ENCODE data around the gene SBF2. TPM values are rescaled to one million over a fixed set of nuclear protein-coding genes. Genes with fewer than 3 reads are reported as not detected.
A peak's percentile ranks its signal among the peaks of the same experiment; 100 is the strongest.

Gene SBF2
- total and polyA plus RNA-seq, 2 donors (not counting 1 experiment from before 2014, with no cell fraction given), result 5.6 to 17.7 TPM

- no peaks in the 10 kb centered on the region for H3K9me3 ChIP-seq (ENCODE audit: control extremely low read depth in 1 of 3, control insufficient read depth in 2 of 3, insufficient read depth in 1 of 3, low read length in 2 of 3)
- Mint-ChIP-seq H3K27ac (peak overlapping the region; percentile 59), H3K9me3 (ENCODE audit: insufficient read depth) (no peaks in the 10 kb centered on the region), H3K27me3 (no peaks in the 10 kb centered on the region), H3K4me1 (peaks cover 20% of the 10 kb centered on the region), H3K4me3 (no peak overlapping the region)
- no peak overlapping the region for H3K4me2 ChIP-seq (replicated peaks; ENCODE audit: low read depth, low read length, poor library complexity, severe bottlenecking)
- H2AFZ ChIP-seq (ENCODE audit: insufficient read depth, low read depth, low read length, poor library complexity, severe bottlenecking), result no peak overlapping the region
- TF ChIP-seq EZH2 (IDR thresholded peaks at IDR 0.05; ENCODE audit: borderline replicate concordance, insufficient read depth, low read depth, low read length, poor library complexity, severe bottlenecking) (no peak), CTCF (IDR thresholded peaks at IDR 0.05) (no peak)
- H3K27me3 ChIP-seq (replicated peaks in 1 of 4; ENCODE audit: control extremely low read depth in 1 of 4, control insufficient read depth in 3 of 4, insufficient read depth in 4 of 4, low read length in 3 of 4), result no peaks in the 10 kb centered on the region
- no peak overlapping the region for H3K27ac ChIP-seq (ENCODE audit: low read length in 2 of 2)
- H3K4me3 ChIP-seq (ENCODE audit: control extremely low read depth in 1 of 5, extremely low read depth in 1 of 5, insufficient read depth in 1 of 5, low read depth in 2 of 5, low read length in 4 of 5), result no peak overlapping the region
- H3K4me1 ChIP-seq (ENCODE audit: control insufficient read depth in 2 of 2, insufficient read depth in 2 of 2, low read length in 2 of 2), result peaks cover 14 to 21% of the 10 kb centered on the region in 2 donors
- CTCF ChIA-PET, result no interaction called here
- intact Hi-C loops (cut with micrococcal nuclease), result no loop called here
- WGBS (ENCODE audit: insufficient coverage), result no CpG with 5 or more reads among the region's 6 CpGs
- POLR2A ChIA-PET, result no interaction called here
- ATAC-seq (ENCODE audit: low read depth) (no peak), DNase-seq (no peak)
- H3K36me3 ChIP-seq (replicated peaks in 1 of 2; ENCODE audit: control extremely low read depth in 1 of 2, control insufficient read depth in 1 of 2, extremely low read depth in 1 of 2, insufficient read depth in 2 of 2, low read length in 1 of 2), result peaks cover 3 to 15% of the 10 kb centered on the region in 2 experiments
- H4K20me1 ChIP-seq (ENCODE audit: control insufficient read depth, insufficient read depth, low read length, poor library complexity, severe bottlenecking), result no peaks in the 10 kb centered on the region
- no peak overlapping the region for H3K9ac ChIP-seq (ENCODE audit: low read length)
- H3K79me2 ChIP-seq (ENCODE audit: control insufficient read depth, insufficient read depth, low read length), result no peaks in the 10 kb centered on the region
Observed at GRCh38 chr11:9784602-9785315, 509.3 kb downstream of the SBF2 start.

GRCh38 chr11:9783986-9784385, 510.0 kb downstream of the SBF2 start:
- Histone ChIP-seq H4K20me1 (ENCODE audit: control insufficient read depth, insufficient read depth, low read length, poor library complexity, severe bottlenecking) (no peaks in the 10 kb centered on the region), H2AFZ (ENCODE audit: insufficient read depth, low read depth, low read length, poor library complexity, severe bottlenecking) (no peak overlapping the region), H3K9me3 (ENCODE audit: control extremely low read depth in 1 of 3, control insufficient read depth in 2 of 3, insufficient read depth in 1 of 3, low read length in 2 of 3) (no peaks in the 10 kb centered on the region), H3K27ac (ENCODE audit: low read length in 2 of 2) (no peak overlapping the region), H3K4me2 (replicated peaks; ENCODE audit: low read depth, low read length, poor library complexity, severe bottlenecking) (no peak overlapping the region), H3K9ac (ENCODE audit: low read length) (no peak overlapping the region), H3K36me3 (replicated peaks in 1 of 2; ENCODE audit: control extremely low read depth in 1 of 2, control insufficient read depth in 1 of 2, extremely low read depth in 1 of 2, insufficient read depth in 2 of 2, low read length in 1 of 2) (peaks cover 3 to 15% of the 10 kb centered on the region in 2 experiments), H3K4me3 (ENCODE audit: control extremely low read depth in 1 of 5, extremely low read depth in 1 of 5, insufficient read depth in 1 of 5, low read depth in 2 of 5, low read length in 4 of 5) (no peak overlapping the region), H3K27me3 (replicated peaks in 1 of 4; ENCODE audit: control extremely low read depth in 1 of 4, control insufficient read depth in 3 of 4, insufficient read depth in 4 of 4, low read length in 3 of 4) (no peaks in the 10 kb centered on the region), H3K4me1 (ENCODE audit: control insufficient read depth in 2 of 2, insufficient read depth in 2 of 2, low read length in 2 of 2) (peaks cover 12 to 18% of the 10 kb centered on the region in 2 donors), H3K79me2 (ENCODE audit: control insufficient read depth, insufficient read depth, low read length) (no peaks in the 10 kb centered on the region)
- Mint-ChIP-seq H3K9me3 (ENCODE audit: insufficient read depth) (no peaks in the 10 kb centered on the region), H3K27me3 (no peaks in the 10 kb centered on the region), H3K4me3 (no peak overlapping the region), H3K27ac (peak overlapping the region; percentile 62), H3K4me1 (peaks cover 18% of the 10 kb centered on the region)
- CTCF ChIA-PET, result no interaction called here
- intact Hi-C loops (cut with micrococcal nuclease), result no loop called here
- POLR2A ChIA-PET, result interaction anchor here (0.6 kb wide), 1 partner anchor 322 kb away, joined by 3 read pairs; no protein-coding TSS in a partner anchor
- no peak for ATAC-seq (ENCODE audit: low read depth)
- no peak for DNase-seq
- no peak for TF ChIP-seq EZH2 (IDR thresholded peaks at IDR 0.05; ENCODE audit: borderline replicate concordance, insufficient read depth, low read depth, low read length, poor library complexity, severe bottlenecking)
- TF ChIP-seq CTCF (IDR thresholded peaks at IDR 0.05), result no peak
- no CpG with 5 or more reads among the region's 2 CpGs for WGBS (ENCODE audit: insufficient coverage)

All from B cell (primary cell).